K562 (cell line): ENCODE measurements around the gene UCHL5. TPM values are rescaled to one million over a fixed set of nuclear protein-coding genes. Genes with fewer than 3 reads are reported as not detected.

Experiments
- E2F6 ChIP-seq, 2 experiments: IDR thresholded peaks; 2 replicates each; pipeline ENCODE4 v1.6.1; 2011; ENCODE audit warnings: borderline replicate concordance in 1 of 2, control low read depth in 1 of 2, low read depth in 1 of 2, low read length in 1 of 2, mild to moderate bottlenecking in 1 of 2, mixed read lengths in 1 of 2, moderate library complexity in 1 of 2; ENCODE audit not compliant: insufficient read depth in 1 of 2, insufficient read length in 1 of 2, poor library complexity in 1 of 2, severe bottlenecking in 1 of 2; ENCODE audit errors: extremely low read depth in 1 of 2
- FOXK1 ChIP-seq: sonication (generic); formaldehyde crosslinking; IDR thresholded peaks from 2 replicates; pipeline ENCODE4 v1.8.0; 2022; ENCODE audit warnings: missing genetic modification reagents, mild to moderate bottlenecking, borderline replicate concordance
- FUS ChIP-seq: fragments of 200-400 bp; formaldehyde crosslinking; optimal IDR thresholded peaks from 2 replicates; pipeline ENCODE3; 2017; ENCODE audit warnings: low read depth, low read length
- GTF2F1 ChIP-seq: IDR thresholded peaks from 2 replicates; pipeline ENCODE4 v1.6.1; 2011; ENCODE audit warnings: low read depth, low read length, improper control_type of control experiment
- MAFG ChIP-seq: fragments of 450-650 bp; conservative IDR thresholded peaks from 2 replicates; pipeline ENCODE4 v1.6.1; 2016; ENCODE audit warnings: missing genetic modification characterization, missing compliant biosample characterization
- SIX5 ChIP-seq, 2 experiments: IDR thresholded peaks; 2 replicates each; pipeline ENCODE4 v1.6.1; 2011; ENCODE audit warnings: low read length in 2 of 2, borderline replicate concordance in 1 of 2, low read depth in 1 of 2, mild to moderate bottlenecking in 1 of 2, moderate library complexity in 1 of 2; ENCODE audit not compliant: insufficient read depth in 1 of 2
- SMAD1 ChIP-seq: fragments of 150-350 bp; IDR thresholded peaks from 2 replicates; pipeline ENCODE4 v1.6.1; 2014; ENCODE audit warnings: low read length, low read depth; ENCODE audit not compliant: partially characterized antibody
- SRSF3 ChIP-seq: fragments of 200-400 bp; formaldehyde crosslinking; IDR thresholded peaks from 2 replicates; pipeline ENCODE4 v1.6.1; 2016; ENCODE audit warnings: mild to moderate bottlenecking, low read length, moderate library complexity; ENCODE audit not compliant: insufficient read depth
- ZNF263 ChIP-seq: sonication (generic); formaldehyde crosslinking; IDR thresholded peaks from 2 replicates; pipeline ENCODE4 v1.8.0; 2022; ENCODE audit warnings: mild to moderate bottlenecking, missing genetic modification reagents, borderline replicate concordance
- ZNF76 ChIP-seq: fragments of 250-450 bp; sonication (Bioruptor Pico); IDR thresholded peaks from 2 replicates; pipeline ENCODE4 v1.4.0; 2020; ENCODE audit warnings: mild to moderate bottlenecking, moderate library complexity, borderline replicate concordance
- polyA plus RNA-seq, 8 experiments: library from polyadenylated mRNA; depleted of rRNA in 4 of 8; stranded (reverse) in 5 of 8; unstranded in 3 of 8; fragments of >200 nt; fragmentation: Nextera tagmentation in 2 of 8; fragmentation: Illumina TruSeq in 1 of 8; extraction: Ambion mirVana in 2 of 8; extraction: Trizol in 1 of 8; gene quantifications; 2 replicates each; pipeline versions ENCODE4 v1.2.1 to v1.2.3, GENCODE V29; 2011 to 2014; ENCODE audit warnings: inconsistent platforms in 1 of 8, missing spikeins in 1 of 8
- total RNA-seq, 7 experiments: library from RNA; depleted of rRNA in 6 of 7; stranded (reverse); fragments of >200 nt in 6 of 7; fragmentation: Illumina TruSeq in 2 of 7; extraction: Trizol in 2 of 7; gene quantifications; 2 replicates each; pipeline versions ENCODE4 v1.2.1 to v1.2.3, GENCODE V29; 2011 to 2021; ENCODE audit warnings: low replicate concordance in 1 of 7
- TF ChIP-seq, protein P1 (sequence below), 2 experiments: fragments of 200-800 bp in 1 of 2; sonication (Bioruptor generic) in 1 of 2; sonication (generic) in 1 of 2; formaldehyde crosslinking in 1 of 2; IDR thresholded peaks in 1 of 2; conservative IDR thresholded peaks in 1 of 2; 2 replicates each; pipeline versions ENCODE4 v1.5.0 to v1.6.1; 2016 to 2020; ENCODE audit warnings: missing compliant biosample characterization in 1 of 2, missing genetic modification characterization in 1 of 2, missing genetic modification reagents in 1 of 2
- TF ChIP-seq, protein P2 (sequence below): fragments of 200-800 bp; sonication (Bioruptor generic); IDR thresholded peaks from 2 replicates; pipeline ENCODE4 v1.6.1; 2017; ENCODE audit warnings: missing genetic modification characterization, missing compliant biosample characterization
- TF ChIP-seq, protein P3 (sequence below), 3 experiments: IDR thresholded peaks in 2 of 3; conservative IDR thresholded peaks in 1 of 3; 2 replicates each; pipeline ENCODE4 v1.5.1; 2011 to 2012; ENCODE audit warnings: low read length in 3 of 3, mild to moderate bottlenecking in 3 of 3, control low read depth in 2 of 3, improper control_type of control experiment in 1 of 3, inconsistent platforms in 1 of 3, low read depth in 1 of 3, mixed read lengths in 1 of 3, moderate library complexity in 1 of 3; ENCODE audit not compliant: insufficient read depth in 2 of 3
- TF ChIP-seq, protein P4 (sequence below): sonication (generic); formaldehyde crosslinking; IDR thresholded peaks from 2 replicates; pipeline ENCODE4 v1.8.0; 2022; ENCODE audit warnings: mild to moderate bottlenecking, low read depth, missing genetic modification reagents

UCHL5 gene
- total and polyA plus RNA-seq, 9 of the 15 experiments (the other 6 are each of a cell fraction or from before 2014, with no cell fraction given), result 61.0 to 206 (median 122) TPM

GRCh38 chr1:193059282-193060114 is at the start of gene UCHL5, which contains the start of gene RO60 (continued):
- TF ChIP-seq, protein P1, sequence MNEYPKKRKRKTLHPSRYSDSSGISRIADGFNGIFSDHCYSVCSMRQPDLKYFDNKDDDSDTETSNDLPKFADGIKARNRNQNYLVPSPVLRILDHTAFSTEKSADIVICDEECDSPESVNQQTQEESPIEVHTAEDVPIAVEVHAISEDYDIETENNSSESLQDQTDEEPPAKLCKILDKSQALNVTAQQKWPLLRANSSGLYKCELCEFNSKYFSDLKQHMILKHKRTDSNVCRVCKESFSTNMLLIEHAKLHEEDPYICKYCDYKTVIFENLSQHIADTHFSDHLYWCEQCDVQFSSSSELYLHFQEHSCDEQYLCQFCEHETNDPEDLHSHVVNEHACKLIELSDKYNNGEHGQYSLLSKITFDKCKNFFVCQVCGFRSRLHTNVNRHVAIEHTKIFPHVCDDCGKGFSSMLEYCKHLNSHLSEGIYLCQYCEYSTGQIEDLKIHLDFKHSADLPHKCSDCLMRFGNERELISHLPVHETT (CRISPR knock-in tag; conservative IDR thresholded peaks at IDR 0.05 in 1 of 2, IDR thresholded peaks at IDR 0.05 in 1 of 2), result peak in 1 of 2 experiments; percentile 97; a peak in 2 of 4 replicates
- TF ChIP-seq GTF2F1 (peak; percentile 56; the same call in 1 of the 2 replicates), MAFG (no peak), ZNF263 (CRISPR knock-in tag) (peak; percentile 17; the same call in 1 of the 2 replicates), E2F6 (IDR thresholded peaks at IDR 0.05; ENCODE audit: borderline replicate concordance in 1 of 2, extremely low read depth in 1 of 2, insufficient read depth in 1 of 2, insufficient read length in 1 of 2, low read depth in 1 of 2, low read length in 1 of 2, poor library complexity in 1 of 2, severe bottlenecking in 1 of 2) (peak; percentile 96 to 98), SRSF3 (no peak), SIX5 (IDR thresholded peaks at IDR 0.05; ENCODE audit: borderline replicate concordance in 1 of 2, insufficient read depth in 1 of 2, low read depth in 1 of 2, low read length in 2 of 2) (peak; percentile 43 to 44; a peak in 3 of 4 replicates), FOXK1 (CRISPR knock-in tag) (peak; percentile 97), ZNF76 (CRISPR knock-in tag) (peak; percentile 97), FUS (no peak), SMAD1 (peak; percentile 71)
- TF ChIP-seq, protein P2, sequence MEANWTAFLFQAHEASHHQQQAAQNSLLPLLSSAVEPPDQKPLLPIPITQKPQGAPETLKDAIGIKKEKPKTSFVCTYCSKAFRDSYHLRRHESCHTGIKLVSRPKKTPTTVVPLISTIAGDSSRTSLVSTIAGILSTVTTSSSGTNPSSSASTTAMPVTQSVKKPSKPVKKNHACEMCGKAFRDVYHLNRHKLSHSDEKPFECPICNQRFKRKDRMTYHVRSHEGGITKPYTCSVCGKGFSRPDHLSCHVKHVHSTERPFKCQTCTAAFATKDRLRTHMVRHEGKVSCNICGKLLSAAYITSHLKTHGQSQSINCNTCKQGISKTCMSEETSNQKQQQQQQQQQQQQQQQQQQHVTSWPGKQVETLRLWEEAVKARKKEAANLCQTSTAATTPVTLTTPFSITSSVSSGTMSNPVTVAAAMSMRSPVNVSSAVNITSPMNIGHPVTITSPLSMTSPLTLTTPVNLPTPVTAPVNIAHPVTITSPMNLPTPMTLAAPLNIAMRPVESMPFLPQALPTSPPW (CRISPR knock-in tag), result peak; percentile 72
- TF ChIP-seq, protein P3, sequence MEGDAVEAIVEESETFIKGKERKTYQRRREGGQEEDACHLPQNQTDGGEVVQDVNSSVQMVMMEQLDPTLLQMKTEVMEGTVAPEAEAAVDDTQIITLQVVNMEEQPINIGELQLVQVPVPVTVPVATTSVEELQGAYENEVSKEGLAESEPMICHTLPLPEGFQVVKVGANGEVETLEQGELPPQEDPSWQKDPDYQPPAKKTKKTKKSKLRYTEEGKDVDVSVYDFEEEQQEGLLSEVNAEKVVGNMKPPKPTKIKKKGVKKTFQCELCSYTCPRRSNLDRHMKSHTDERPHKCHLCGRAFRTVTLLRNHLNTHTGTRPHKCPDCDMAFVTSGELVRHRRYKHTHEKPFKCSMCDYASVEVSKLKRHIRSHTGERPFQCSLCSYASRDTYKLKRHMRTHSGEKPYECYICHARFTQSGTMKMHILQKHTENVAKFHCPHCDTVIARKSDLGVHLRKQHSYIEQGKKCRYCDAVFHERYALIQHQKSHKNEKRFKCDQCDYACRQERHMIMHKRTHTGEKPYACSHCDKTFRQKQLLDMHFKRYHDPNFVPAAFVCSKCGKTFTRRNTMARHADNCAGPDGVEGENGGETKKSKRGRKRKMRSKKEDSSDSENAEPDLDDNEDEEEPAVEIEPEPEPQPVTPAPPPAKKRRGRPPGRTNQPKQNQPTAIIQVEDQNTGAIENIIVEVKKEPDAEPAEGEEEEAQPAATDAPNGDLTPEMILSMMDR (IDR thresholded peaks at IDR 0.05 in 2 of 3, conservative IDR thresholded peaks at IDR 0.05 in 1 of 3; ENCODE audit: insufficient read depth in 2 of 3, low read depth in 1 of 3, low read length in 3 of 3), result peak in 2 of 3 experiments; percentile 26 to 36; a peak in 2 of 6 replicates
- TF ChIP-seq, protein P4, sequence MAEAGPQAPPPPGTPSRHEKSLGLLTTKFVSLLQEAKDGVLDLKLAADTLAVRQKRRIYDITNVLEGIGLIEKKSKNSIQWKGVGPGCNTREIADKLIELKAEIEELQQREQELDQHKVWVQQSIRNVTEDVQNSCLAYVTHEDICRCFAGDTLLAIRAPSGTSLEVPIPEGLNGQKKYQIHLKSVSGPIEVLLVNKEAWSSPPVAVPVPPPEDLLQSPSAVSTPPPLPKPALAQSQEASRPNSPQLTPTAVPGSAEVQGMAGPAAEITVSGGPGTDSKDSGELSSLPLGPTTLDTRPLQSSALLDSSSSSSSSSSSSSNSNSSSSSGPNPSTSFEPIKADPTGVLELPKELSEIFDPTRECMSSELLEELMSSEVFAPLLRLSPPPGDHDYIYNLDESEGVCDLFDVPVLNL (CRISPR knock-in tag), result peak; percentile 93
